NCI-H2081 treated with DMSO at 0.1 percent for 48 hours (cell line): Measurements from ENCODE around the gene UBE2Q2.
"Not testable (repeated sequence)": the region's sequence is repeated elsewhere in the genome, so short reads cannot be mapped to it uniquely, and the experiment has no call there.

Source experiments
- DNase-seq: peaks from one replicate; lab custom pipeline; 2025; lab: John Stamatoyannopoulos, UW

Gene UBE2Q2

GRCh38 chr15:75864213-75865059 is 21.2 kb downstream of the UBE2Q2 start:
- no peak for DNase-seq

DNA sequence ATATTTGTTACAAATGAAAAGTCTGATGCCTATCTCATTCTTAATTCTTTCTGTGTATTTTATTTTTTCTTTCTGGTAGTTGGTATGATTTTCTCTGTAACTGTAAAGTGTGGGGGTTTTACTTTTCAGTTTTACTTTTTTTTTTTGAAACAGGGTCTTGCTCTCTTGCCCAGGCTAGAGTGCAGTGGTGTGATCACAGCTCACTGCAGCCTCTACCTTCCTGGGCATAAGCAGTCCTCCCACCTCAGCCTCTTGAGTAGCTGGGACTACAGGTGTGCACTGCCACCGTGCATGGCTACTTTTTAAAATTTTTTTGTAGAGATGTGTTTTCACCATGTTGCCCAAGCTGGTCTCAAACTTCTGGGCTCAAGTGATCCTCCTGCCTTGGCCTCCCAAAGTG is 22.8 kb downstream of the UBE2Q2 start:
- not testable (repeated sequence) for DNase-seq

DNA sequence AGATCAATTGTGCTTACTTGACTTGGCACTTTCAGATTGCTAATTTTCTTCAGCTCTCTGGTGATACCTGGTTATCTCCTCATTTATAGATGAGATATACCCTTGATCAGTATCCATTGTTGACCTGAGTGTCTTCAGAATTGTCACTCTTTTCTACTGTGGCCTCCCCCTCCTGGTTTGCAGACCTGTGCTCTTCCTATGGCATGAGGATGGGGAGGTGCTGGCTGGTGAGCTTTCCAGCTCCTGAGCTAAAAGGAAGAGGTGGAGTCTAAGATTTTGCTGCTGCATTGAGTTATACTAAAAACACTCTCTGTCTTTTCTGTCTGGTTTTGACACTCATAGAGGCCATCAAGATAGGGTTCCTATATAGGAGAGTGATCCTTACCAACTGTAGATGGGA is 23.7 kb downstream of the UBE2Q2 start:
- DNase-seq: no peak

- no peak for DNase-seq
Measured at GRCh38 chr15:75867449-75867848, 24.2 kb downstream of the UBE2Q2 start.

GRCh38 chr15:75868019-75868418 is 24.8 kb downstream of the UBE2Q2 start:
- DNase-seq: no peak

DNA sequence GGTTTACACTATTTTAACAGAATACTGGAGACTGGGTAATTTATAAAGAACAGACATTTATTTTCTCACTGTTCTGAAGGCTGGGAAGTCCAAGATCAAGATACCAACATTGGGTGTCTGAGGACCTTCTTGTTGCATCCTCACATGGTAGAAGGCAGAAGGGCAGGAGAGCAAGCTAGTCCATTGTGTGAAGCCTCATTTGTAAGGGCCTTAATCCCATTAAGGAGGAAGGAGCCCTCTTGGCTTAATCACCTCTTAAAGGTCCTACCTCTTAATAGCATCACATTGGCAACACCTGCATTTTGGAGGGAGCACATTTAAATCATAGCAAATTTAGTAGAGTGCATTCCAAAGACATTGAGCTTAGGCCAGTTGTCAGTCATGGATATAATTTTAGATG is 26.2 kb downstream of the UBE2Q2 start:
- no peak for DNase-seq

GRCh38 chr15:75871589-75871988 is 28.3 kb downstream of the UBE2Q2 start:
- DNase-seq: not testable (repeated sequence)

- DNase-seq: no peak
Measured at GRCh38 chr15:75872403-75872990, 29.2 kb downstream of the UBE2Q2 start.

- no peak for DNase-seq
Measured at GRCh38 chr15:75884041-75884440, 40.8 kb downstream of the UBE2Q2 start.

DNA sequence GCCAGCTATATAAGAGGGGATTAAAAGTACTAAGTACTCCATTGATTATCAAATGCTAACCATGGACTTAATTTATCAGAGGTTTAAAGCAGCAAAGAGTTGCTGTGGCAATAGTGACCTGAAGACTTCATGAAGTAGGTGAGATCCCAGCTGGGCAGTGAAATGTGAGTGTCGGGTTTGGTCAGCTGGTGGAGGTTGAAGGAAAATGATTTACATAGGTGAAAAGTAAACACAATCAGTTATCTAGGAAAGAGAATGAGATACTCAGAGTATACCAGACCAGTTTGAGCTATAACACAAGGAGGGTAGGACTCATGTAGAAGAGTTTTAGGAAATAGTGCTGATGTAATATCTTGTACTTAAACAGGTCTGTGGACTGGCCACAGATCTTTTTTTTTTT is 43.9 kb downstream of the UBE2Q2 start:
- DNase-seq: no peak

- DNase-seq: no peak
Measured at GRCh38 chr15:75891895-75892294, 48.6 kb downstream of the UBE2Q2 start.

- no peak for DNase-seq
Measured at GRCh38 chr15:75895731-75896130, 52.5 kb downstream of the UBE2Q2 start.

GRCh38 chr15:75900577-75900976 is 57.3 kb downstream of the UBE2Q2 start:
- DNase-seq: no peak

GRCh38 chr15:75902129-75902557 is 58.9 kb downstream of the UBE2Q2 start:
- no peak for DNase-seq

- peak; percentile 55 for DNase-seq
Measured at GRCh38 chr15:75903331-75904239, 60.3 kb downstream of the UBE2Q2 start, which contains the start of gene FBXO22. Gene FBXO22, plus strand, starts transcription at chr15:75903878. Its CDS starts 86 bp downstream, at chr15:75903964.

DNA sequence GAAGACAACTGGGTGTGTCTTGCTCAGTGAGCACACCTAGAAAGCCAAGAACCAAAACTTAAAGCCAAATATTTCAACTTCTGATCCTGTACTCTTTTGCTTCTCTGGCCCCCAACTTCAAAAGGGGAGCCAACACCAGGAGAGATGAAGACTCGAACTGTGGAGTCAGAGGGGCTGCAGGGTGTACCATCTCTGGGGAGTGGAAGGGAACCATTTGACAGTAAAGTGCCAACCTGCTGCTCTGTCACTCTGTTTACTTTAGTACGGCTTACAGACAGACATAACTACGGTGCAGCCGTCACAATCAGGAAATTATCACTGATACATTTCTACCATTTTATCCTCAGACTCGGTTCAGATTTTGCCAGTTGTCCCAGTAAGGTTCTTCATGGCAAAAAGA is 62.0 kb downstream of the UBE2Q2 start:
- no peak for DNase-seq

- DNase-seq: not testable (repeated sequence)
Measured at GRCh38 chr15:75910355-75910754, 67.1 kb downstream of the UBE2Q2 start.

- no peak for DNase-seq
Measured at GRCh38 chr15:75916978-75917377, 73.7 kb downstream of the UBE2Q2 start.

- no peak for DNase-seq
Measured at GRCh38 chr15:75918135-75918534, 74.9 kb downstream of the UBE2Q2 start.

DNA sequence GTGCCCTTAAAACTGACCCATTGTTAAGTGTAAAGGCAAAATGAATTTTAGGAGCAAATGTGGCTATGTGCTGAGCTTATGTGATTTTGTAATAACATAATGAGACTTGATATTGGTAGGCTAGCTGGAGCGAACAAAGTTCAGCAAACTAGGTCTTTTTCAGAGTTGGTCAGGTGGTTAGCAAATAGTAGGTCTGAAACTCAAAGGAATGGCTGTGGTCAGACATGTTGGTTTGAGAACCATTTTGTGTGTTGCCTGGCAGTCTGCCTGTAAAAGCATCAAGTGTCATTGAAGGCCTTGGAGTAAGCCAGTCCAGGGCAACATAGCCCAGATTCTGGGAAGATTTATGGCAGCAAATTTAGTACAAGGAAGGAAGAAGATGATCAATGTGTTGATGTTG is 76.8 kb downstream of the UBE2Q2 start:
- no peak for DNase-seq

GRCh38 chr15:75921732-75922703 is 78.8 kb downstream of the UBE2Q2 start:
- DNase-seq: no peak
